GM21576 (cell line): Measurements from ENCODE around the gene OPTC.

Source experiments
- ATAC-seq: cut with Tn5 transposase; IDR thresholded peaks from one replicate; pipeline ENCODE4 v1.9.1; 2021; ENCODE audit warnings: mild to moderate bottlenecking, moderate library complexity; ENCODE audit not compliant: unreplicated experiment

OPTC gene

DNA sequence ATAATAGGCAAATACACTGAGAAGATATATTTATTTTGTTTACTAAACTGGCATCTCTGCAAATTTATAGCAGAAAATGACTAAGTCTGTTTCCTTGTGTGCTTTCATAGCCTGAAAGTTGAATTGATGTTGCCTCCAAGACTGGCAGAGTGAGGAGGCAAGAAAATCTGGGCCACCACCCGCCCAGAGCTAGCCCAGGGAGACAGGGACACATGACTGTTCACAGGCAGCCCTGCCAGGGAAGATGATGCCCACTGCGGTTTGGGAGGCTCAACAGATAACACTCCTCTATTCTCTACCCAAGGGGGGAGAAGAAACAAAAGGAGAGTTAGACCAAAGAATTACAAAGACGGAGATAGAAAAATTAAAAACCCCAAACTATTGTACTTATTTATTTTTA is 37.1 kb downstream of the OPTC start:
- no peak for ATAC-seq

DNA sequence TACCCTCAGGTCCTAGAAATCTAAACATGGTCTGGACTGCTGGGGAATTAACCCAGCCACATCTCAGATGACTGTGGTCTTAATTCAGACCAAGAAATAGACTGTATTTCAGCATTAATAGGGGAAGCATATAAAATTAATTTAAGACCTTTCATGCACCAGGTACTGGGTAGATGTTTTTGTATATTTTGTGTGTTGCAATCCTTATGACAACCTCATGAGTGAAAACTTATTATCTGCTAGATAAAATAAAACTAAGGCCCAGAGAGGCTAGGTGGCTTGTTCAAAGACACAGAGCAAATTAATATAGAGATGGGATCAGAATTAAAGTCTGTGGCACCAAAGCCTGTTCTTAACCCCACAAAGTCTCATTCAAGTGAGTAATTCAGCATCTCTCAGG is 40.1 kb downstream of the OPTC start:
- no peak for ATAC-seq

DNA sequence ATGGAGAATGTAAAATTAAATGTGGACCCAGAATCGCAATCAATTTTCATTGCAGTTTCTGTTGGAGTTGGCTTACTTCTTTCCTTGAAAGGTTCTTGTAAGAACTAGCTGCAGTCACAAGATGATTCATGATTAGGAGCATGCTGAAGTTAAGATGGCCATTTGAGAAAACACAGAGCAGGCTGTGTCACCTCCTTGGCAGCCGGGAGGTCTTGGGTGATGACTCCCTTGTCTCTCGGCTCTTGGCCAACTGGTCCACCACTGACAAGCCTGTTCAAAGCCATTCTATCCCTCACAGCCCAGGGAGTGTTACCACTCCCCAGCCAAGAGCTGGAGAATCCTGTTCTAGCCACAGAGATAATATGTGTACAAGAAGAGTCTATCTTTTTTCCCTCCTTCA is 40.6 kb downstream of the OPTC start:
- no peak for ATAC-seq

DNA sequence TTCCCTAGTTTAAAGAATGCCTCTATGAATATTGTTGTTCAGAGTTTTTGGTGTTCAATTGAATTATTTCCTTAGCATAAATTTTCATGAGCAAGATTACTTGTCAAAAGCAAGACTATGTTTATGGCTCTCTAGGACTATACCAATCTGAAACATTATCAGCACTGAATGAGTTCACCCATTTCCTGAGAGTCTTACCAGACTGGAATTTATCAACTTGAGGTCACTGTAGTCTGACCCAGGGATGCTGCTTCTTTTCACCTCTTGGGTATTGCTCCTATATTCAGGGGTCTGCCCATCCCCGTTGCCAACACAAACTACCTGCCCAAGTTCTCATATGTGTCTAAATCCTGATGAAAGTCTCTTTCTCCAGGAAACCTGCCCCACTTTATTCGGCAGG is 42.6 kb downstream of the OPTC start:
- no peak for ATAC-seq

DNA sequence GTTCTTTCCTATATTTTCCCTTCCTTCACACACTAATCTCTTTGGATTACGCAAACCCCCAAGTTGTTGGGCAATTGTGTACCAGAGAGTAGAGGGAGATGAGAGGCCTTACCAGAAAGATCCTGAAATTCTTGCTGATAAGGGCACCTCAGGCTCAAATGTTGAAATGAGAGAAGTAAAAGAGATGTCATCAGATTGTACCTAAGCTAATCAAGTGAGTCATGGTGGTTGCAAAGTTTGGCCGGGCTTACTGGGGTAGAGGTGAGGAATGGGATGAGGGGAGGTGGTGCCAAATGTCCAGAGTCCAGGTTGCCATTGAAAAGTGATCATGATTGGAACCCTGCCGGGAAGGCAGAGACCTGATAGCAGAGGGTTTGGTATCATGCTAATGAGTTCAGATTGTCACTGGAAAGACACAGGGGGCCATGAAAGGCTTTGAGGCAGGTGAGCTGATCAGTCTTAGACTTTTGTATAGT is 43.1 kb downstream of the OPTC start:
- no peak for ATAC-seq

DNA sequence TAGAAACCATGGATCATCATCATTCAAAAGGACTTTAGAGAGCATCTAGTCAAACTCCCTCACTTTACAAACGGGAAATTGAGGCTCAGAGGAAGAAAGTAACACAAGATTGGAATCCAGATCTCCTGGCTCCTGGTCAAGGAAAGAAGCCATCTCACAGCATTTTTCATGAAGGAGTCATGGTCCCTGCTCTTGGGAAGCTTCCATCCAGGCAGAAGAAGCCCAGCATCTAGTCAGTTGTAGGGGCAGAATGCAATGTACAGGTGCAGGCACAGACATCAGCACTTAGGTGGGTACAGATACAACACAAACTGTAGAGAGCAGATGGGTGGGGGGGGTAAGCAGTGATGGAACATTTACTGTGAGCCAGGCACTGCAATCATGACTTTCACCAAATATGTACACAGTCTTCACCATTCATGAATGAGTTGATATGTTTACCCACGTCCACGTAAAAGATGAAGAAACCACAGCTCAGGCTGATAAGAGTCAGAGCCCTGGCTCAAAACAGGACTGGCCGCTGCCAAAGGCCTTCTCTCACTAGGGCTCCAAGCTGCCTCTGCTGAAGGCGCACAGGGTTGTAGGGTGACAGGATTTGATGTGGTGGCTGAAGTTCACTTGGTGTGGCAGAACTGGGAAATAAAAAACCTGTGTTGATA is 44.0 kb downstream of the OPTC start:
- no peak for ATAC-seq

DNA sequence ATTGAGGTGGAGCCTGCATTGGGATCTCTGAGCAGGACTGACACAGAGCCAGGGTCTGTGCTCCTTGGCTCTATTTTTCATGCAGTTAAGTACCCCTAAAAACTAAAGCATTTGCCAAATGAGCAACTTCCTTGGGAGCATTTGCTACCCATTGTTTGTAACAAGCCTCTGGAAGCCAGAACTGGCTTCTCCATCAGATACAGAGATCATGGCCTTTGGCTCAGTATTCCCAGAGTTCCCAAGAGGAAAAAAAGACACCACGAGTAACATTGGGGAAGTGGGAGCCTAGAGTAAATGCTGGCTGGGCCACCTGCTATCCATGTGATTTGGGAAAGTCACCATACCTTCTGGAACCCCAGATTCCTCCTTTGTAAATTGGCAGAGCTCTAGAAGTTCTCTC is 44.8 kb downstream of the OPTC start:
- no peak for ATAC-seq

DNA sequence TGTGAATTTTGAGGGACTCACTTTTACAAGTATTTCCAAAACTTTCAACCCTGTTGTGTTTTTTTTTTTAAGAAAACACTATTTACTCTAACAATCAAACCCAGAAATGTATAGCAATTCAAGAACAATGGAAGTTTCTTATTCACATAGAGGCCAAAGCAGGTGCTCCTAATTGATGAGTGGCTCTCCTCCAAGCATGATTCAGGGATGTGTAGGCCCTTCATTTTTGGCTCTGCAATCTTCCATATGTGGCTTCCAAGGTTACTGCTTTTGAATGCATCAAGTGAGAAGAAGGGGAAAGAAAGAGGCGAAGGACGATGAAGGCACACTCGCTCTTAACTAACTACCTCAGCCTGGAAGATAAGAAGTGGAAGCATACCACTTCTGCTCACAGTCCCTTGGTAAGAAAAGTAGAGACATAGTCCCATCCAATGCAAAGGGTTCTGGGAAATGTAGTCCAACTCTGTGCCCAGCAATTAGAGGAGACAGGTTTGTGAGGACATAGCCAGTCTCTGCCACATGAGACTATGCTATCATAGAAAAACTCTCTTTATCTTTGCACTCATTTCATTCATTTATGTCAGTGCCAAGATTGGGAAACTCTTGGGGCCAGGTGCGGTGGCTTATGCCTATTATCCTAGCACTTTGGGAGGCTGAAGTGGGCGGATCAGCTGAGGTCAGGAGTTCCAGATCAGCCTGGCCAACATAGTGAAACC is 46.0 kb downstream of the OPTC start:
- ATAC-seq: no peak

DNA sequence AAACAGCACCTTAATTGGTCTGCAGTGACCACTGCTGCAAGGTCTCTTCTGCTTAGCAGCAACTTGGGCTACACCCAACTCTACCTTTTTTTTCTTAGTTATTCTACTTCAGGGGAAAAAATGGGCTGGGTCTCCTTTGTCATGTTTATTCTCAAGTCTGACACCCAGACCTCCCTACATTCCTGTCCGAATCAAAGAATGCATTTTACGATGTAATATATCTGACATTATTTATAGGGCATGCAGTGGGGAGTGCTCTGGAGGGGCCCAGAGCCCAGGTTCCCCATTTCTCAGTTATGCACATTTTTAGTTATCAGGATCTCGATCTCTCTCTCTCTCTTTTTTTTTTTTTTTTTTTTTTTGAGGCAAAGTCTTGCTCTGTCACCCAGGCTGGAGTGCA is 50.5 kb downstream of the OPTC start:
- ATAC-seq: no peak

DNA sequence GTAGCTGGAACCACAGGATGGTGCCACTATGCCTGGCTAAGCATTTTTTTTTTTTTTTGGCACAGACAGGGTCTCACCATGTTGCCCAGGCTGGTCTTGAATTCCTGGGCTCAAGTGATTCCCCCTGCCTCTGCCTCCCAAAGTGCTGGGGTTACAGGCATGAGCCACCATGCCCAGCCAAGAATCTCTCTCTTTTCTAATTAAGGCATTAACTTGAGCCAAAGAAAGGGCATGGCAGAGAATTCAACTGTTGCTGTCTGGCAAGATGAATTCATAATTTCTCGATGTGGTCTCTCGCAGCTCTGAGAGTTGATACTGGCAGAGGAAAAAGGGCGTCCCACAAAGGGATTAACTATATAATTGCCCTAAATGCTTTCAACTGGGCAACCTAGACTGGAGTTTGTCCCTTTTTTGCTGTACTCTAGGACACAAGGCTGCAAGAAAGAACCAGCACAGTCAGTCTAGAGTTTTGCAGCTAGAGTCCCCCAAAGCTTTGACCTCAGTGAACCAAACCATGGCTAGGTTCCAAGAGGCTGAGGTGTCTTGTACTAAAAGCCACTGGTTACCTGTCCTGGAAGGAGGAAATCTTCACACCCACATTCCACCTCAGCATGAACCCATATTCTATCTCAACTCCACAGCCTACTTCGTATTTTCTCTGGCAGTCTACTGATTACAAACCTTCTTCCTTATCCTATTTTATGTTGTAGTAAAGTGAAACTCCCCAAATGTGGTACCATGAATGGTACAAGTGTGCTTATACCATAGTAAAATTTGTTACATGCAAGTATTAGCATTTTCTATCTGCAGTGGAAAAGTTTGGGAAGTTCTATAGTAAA is 51.2 kb downstream of the OPTC start:
- ATAC-seq: no peak

DNA sequence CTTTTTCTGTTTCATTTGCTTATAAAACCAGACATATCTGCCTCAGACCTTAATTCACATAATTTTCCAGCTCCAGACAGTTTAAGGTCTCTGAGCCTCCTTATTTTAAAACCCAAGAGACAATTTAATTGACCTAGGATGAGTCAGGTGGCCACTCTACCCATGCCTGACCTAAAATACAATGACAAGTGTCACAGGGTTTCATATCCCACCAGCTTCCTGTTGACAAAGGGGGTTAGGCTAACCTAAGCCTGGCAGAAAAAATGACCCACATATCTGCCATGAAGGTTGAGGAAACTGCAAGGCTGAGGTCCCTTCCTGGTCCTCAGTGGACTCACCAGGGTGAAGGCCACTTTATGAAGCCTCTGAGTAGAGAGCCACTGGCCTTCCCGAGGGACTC is 52.3 kb downstream of the OPTC start:
- no peak for ATAC-seq

DNA sequence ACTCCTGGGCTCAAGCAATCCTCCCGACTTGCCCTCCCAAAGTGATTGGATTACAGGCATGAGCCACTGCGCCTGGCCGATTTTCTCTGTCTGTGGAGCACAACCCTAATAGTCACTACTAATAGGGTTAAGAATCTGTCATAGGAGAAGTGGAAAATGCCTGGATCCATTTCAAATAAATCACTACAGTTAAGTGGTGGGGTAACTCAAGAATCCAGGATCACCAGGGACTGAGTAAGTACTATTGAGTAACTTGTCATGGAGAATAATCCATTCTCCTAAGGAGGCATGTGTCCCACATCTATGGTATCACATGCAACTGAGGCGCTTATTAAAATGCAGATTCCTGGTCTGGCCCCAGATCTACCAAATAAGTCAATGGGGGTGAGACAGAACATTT is 53.2 kb downstream of the OPTC start:
- ATAC-seq: no peak

DNA sequence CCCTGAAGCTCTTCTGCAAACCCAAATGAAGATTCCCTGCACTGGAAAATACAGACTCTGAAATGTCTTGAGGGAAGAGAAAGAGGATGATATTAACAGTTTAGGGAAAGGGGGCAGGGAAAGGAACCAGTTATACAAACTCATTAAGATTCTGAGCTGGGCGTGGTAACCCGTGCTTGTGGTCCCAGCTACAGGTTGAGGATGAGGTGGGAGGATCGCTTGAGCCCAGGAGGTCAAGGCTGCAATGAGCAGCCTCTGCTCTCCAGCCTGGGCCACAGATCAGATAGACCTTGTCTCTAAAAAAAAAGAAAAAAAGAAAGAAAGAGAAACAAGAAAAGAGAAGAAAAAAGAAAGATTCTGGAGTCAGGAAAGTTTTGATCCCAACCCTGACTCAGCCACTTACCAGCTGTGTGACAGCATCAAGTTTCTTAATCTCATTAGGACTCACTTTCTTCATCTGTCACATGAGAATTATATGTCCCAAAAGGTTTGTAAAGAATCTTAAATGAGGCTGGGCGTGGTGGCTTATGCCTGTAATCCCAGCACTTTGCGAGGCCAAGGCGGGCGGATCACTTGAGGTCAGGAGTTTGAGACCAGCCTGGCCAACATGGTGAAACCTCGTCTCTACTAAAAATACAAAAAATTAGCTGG is 53.9 kb downstream of the OPTC start:
- ATAC-seq: no peak

DNA sequence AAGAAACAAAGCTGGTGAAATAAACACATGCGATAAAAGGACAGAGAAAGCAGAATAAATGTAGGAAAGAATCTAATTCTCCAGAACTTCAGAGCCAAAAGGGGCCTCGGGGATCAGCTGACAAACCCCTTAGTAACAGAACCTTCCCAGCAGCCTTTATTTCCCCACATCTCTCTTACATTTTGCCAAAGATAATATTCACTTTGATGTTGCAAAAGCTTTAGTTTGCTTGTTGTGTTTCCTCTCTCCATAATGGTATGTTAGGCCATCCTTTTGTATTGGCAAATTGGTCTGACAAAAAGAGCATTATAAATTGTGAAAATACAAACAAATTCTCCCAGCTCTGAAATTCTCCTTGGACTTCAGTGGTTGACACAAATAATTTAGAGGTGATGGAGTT is 54.9 kb downstream of the OPTC start:
- ATAC-seq: no peak

DNA sequence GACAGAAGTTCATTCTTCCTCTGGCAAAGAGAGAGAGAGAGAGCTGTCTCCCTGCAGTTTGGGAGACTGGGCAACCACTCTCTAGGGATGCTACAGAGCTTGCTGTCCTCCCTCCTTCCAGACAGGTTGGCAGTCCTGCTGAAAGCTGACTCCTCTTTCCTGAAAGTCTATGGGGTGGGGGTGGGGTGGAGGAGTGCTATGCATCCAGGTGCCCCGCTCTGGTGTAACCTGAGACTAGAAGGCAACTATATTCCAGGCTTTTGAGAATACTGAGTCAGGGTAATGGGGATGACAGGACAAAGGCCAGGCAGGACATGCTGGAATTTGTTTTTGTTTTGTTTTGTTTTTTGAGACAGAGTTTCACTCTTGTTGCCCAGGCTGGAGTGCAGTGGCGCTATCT is 55.4 kb downstream of the OPTC start:
- ATAC-seq: no peak

DNA sequence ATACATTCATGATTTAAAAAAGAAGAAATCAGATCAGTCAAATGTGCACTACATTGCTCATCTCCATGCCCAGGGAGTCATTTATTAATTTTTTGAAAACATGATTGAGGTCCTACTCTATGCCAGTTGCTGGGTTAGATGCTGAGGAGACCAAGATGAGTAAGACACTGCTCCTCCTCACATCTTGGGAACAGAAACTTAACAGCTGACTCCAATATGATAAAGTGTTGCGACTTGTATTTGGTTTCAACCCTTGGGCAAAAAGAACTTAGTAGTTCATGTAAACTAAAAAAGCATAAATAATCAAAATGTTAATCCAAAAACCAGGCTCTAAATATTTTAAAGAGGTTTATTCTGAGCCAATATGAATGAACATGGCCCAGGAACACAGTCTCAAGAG is 56.9 kb downstream of the OPTC start:
- no peak for ATAC-seq

DNA sequence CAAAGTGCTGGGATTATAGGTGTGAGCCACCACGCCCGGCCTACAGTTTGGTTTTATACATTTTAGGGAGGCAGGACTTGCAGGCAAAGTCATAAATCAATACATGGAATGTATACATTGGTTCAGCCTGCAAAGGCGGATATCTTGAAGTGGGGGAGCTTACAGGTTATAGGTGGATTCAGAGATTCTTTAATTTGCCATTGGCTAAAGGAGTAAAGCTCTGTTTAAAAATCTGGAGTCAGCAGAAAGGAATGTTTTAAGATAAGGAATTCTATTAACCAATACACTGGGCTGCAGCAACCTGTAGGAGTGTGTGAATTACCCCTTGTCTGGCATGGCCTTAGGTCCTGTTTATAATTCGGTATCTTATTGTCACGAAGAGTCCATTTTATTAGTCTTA is 57.6 kb downstream of the OPTC start:
- no peak for ATAC-seq

DNA sequence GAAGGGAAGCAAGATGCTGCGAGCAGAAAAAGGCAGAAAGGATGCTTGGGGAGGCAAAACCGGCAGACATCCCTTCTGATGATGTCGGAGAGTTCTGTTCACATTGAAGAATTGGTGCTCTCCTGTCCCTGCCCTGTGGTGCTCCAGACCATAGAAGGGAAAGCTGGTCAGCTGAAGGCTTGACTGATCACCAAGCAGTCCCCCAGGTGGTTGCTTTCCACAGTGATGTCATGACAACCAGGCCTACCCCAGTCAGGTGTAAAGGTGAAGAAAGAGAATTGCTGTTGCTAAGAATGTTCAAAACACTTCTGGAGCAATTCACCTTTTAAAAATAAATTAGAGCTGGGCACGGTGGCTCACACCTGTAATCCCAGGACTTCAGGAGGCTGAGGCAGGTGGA is 59.5 kb downstream of the OPTC start:
- no peak for ATAC-seq

DNA sequence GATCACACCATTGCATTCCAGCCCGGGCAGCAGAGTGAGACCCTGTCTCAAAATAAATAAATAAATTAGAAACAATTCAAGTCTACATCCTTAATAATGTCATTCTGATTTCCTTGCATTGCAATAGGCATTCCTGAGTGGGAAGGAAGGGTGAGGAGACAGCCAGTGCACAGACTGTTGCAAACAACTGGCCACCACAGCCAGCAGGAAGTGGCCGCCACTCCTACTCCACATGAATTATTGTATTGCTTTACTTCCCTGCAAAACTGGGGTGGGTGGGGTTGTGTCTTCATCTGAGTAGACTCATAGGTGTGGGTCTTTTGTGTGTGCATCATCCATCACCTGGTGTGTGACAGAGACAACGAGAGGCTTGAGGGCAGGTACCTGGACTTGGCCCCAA is 60.1 kb downstream of the OPTC start:
- no peak for ATAC-seq

DNA sequence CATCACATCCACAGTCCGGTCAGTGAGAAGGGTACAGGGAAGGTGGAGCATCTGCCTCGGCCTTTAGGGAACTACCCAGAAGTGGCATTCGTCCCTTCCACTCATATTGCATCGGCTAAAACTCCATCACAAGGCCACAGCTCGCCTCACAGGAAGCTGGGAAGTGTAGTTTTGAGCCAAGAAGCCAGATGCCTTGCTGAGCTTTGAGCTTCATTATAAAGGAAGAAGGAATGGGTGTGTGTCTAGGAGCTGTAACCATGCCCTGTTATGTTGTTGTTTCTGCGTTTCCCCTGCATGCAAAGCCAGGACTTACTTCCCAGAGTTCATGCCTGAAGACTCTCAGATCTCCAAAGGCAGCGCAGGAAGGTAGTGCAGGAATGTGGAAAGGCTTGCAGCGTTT is 61.1 kb downstream of the OPTC start:
- no peak for ATAC-seq

DNA sequence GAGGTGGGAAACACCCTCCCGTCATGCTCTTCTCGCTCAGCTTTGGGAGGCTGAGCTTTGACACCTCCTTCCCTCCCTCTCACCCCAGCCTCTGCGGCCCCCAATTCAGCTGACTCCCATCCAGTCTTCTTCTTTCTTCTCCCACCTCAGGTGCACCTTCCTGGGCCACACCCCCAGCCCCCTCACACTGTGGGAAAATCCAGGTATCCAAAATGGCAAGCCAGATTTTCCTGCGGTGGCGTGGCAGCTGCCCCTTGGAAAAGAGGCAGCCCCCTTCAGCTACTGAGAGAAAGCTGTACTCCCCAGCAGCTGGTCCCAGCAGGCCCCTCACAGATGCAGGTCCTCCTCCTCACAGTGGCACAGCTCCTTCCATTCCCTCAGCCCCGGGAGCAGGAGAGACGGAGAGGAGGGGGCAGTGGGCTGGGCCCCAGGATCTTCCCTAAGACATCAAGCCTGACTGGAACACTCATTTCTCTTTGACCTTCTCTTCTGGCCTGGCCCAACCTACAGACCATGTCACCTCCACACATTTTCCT is 61.6 kb downstream of the OPTC start:
- no peak for ATAC-seq
